DOHH2 (cell line): ENCODE measurements around the gene SLC6A3.
A peak's percentile ranks its signal among the peaks of the same experiment; 100 is the strongest.

ENCODE experiments used
- H3F3A ChIP-seq: fragments of 200-600 bp; sonication (generic), shearing (Covaris generic); 2 replicates; pipeline ENCODE4 v1.6.0; 2016; ENCODE audit warnings: antibody characterized with exemption, mild to moderate bottlenecking; ENCODE audit not compliant: control insufficient read depth, insufficient read depth
- H3K27ac ChIP-seq: fragments of 200-600 bp; sonication (generic); 2 replicates; pipeline ENCODE4 v1.5.1; 2014; ENCODE audit warnings: low read depth, mild to moderate bottlenecking, low read length, moderate library complexity
- H3K27me3 ChIP-seq: fragments of 200-600 bp; sonication (generic); 2 replicates; pipeline ENCODE4 v1.6.1; 2014; ENCODE audit warnings: mild to moderate bottlenecking, low read length, mixed read lengths; ENCODE audit not compliant: control insufficient read depth
- H3K36me3 ChIP-seq: fragments of 200-600 bp; sonication (generic); 2 replicates; pipeline ENCODE4 v1.6.1; 2014; ENCODE audit warnings: mild to moderate bottlenecking, low read length, moderate library complexity, mixed read lengths; ENCODE audit not compliant: control insufficient read depth
- H3K4me1 ChIP-seq: fragments of 200-600 bp; sonication (generic); 2 replicates; pipeline ENCODE4 v1.6.1; 2014; ENCODE audit warnings: mild to moderate bottlenecking, low read length, mixed read lengths; ENCODE audit not compliant: control insufficient read depth
- H3K4me2 ChIP-seq: fragments of 200-600 bp; sonication (generic); 2 replicates; pipeline ENCODE4 v1.6.0; 2014; ENCODE audit warnings: mild to moderate bottlenecking, low read length, moderate library complexity
- H3K4me3 ChIP-seq: fragments of 200-600 bp; sonication (generic); 2 replicates; pipeline ENCODE4 v1.5.1; 2014; ENCODE audit warnings: mild to moderate bottlenecking, low read length, mixed read lengths
- H3K79me2 ChIP-seq: fragments of 200-600 bp; sonication (generic); 2 replicates; pipeline ENCODE4 v1.6.1; 2014; ENCODE audit warnings: mild to moderate bottlenecking, low read length, mixed read lengths; ENCODE audit not compliant: control insufficient read depth
- H3K9me2 ChIP-seq: fragments of 200-600 bp; sonication (generic); replicated peaks from 2 replicates; pipeline ENCODE4 v1.6.1; 2014; ENCODE audit warnings: mild to moderate bottlenecking, low read length, mixed read lengths; ENCODE audit not compliant: control insufficient read depth
- H3K9me3 ChIP-seq: fragments of 200-600 bp; sonication (generic); 2 replicates; pipeline ENCODE4 v1.6.1; 2014; ENCODE audit warnings: antibody characterized with exemption, low read length, mixed read lengths; ENCODE audit not compliant: control insufficient read depth, insufficient read depth
- H4K20me1 ChIP-seq: fragments of 200-600 bp; sonication (generic); 2 replicates; pipeline ENCODE4 v1.6.0; 2014; ENCODE audit warnings: low read depth, mild to moderate bottlenecking, antibody characterized with exemption, low read length, moderate library complexity; ENCODE audit not compliant: control insufficient read depth, insufficient read depth
- EZH2phosphoT487 ChIP-seq: fragments of 200-600 bp; sonication (generic); IDR thresholded peaks from 2 replicates; pipeline ENCODE4 v1.6.1; 2017; ENCODE audit warnings: borderline replicate concordance, mild to moderate bottlenecking, antibody characterized with exemption, low read length, moderate library complexity, mixed read lengths
- TF ChIP-seq, protein P1 (sequence below): fragments of 200-600 bp; sonication (generic); IDR thresholded peaks from one replicate; pipeline ENCODE4 v1.5.1; 2014; ENCODE audit warnings: antibody characterized with exemption, mild to moderate bottlenecking, low read depth, low read length; ENCODE audit not compliant: poor library complexity, severe bottlenecking

The SLC6A3 gene

DNA sequence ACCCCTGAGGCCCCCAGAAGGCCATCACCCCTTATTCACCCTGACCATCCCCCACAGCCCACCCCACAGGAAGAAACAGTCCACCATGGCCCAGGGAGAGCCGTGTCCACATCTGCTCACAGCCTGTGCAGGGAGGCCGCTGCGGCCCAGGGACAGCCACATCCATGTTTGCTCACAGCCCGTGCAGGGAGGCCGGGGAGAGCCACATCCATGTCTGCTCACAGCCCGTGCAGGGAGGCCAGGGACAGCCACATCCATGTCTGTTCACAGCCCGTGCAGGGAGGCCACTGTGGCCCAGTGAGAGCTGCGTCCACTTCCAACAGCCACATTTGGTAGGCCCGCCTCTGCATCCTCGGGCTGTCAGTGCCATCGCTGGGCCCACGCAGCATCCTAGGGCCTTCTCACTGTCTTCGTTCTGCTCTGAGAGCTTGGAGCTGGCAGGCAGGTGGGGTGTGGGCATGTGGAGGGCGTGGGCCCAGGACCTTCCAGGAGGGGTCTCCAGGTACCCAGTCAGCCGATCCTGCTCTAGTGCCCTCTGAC, 40.4 kb upstream of the SLC6A3 start:
- Histone ChIP-seq H3K79me2 (peaks cover 4% of the 10 kb centered on the region), H3K27ac (peak overlapping the region; percentile 44), H3K4me1 (peaks cover 69% of the 10 kb centered on the region), H3F3A (peaks cover 4% of the 10 kb centered on the region; the same call in 1 of the 2 replicates), H3K4me2 (peak overlapping the region; percentile 62), H4K20me1 (no peaks in the 10 kb centered on the region), H3K36me3 (peaks cover 74% of the 10 kb centered on the region), H3K9me2 (no peaks in the 10 kb centered on the region), H3K4me3 (peak overlapping the region; percentile 41), H3K9me3 (no peaks in the 10 kb centered on the region), H3K27me3 (no peaks in the 10 kb centered on the region)
- TF ChIP-seq EZH2phosphoT487: no peak
- TF ChIP-seq, protein P1, sequence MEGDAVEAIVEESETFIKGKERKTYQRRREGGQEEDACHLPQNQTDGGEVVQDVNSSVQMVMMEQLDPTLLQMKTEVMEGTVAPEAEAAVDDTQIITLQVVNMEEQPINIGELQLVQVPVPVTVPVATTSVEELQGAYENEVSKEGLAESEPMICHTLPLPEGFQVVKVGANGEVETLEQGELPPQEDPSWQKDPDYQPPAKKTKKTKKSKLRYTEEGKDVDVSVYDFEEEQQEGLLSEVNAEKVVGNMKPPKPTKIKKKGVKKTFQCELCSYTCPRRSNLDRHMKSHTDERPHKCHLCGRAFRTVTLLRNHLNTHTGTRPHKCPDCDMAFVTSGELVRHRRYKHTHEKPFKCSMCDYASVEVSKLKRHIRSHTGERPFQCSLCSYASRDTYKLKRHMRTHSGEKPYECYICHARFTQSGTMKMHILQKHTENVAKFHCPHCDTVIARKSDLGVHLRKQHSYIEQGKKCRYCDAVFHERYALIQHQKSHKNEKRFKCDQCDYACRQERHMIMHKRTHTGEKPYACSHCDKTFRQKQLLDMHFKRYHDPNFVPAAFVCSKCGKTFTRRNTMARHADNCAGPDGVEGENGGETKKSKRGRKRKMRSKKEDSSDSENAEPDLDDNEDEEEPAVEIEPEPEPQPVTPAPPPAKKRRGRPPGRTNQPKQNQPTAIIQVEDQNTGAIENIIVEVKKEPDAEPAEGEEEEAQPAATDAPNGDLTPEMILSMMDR: no peak

DNA sequence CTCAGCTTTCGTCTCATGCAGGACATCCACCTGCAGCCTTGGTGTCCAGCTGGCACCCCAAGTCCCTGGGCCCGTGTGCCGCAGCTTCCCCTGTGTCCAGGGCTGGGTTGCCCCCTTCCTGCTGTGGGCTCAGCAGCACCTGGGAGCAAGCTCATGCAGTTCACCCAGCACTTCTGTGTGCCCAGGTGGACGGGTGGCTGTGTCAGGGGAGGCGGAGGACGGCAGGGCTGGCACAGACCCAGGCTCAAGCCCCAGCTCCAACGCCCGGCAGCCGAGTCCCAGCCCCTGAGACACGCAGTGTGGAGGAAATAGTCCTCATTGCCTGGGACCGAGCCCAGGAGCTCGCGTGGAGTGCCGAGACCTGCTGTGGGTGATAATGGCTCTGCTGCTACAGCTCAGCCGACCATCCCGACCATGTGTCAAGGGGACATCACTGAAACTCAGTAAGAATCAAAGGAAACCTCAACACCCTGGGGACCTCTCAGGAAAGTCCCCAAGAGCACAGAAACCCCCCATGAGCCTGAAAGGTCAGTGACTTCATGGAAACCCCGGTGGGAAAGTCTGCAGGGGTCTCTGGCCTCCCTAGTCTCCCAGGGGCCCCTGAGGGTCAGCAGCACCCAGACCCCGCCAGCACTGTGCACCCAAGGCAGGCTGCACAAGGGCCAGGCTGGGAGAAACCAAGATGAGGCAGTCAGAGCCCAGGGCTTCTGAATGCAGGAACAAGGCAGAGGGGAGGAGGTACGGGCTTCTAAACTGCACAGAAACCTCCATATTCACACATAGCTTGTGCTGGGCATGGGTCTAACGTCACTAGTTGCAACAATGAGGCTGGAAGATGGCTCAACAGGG, 39.7 kb upstream of the SLC6A3 start:
- peaks cover 4% of the 10 kb centered on the region for H3K79me2 ChIP-seq
- peaks cover 67% of the 10 kb centered on the region for H3K36me3 ChIP-seq
- peak overlapping the region; percentile 62 for H3K4me2 ChIP-seq
- H4K20me1 ChIP-seq: no peaks in the 10 kb centered on the region
- no peaks in the 10 kb centered on the region for H3K9me2 ChIP-seq
- peaks cover 75% of the 10 kb centered on the region for H3K4me1 ChIP-seq
- H3K27ac ChIP-seq: peak overlapping the region; percentile 44
- no peaks in the 10 kb centered on the region for H3K9me3 ChIP-seq
- no peak for TF ChIP-seq EZH2phosphoT487
- TF ChIP-seq, protein P1: no peak
- H3F3A ChIP-seq: peaks cover 4% of the 10 kb centered on the region; the same call in 1 of the 2 replicates
- peak overlapping the region; percentile 41 for H3K4me3 ChIP-seq
- H3K27me3 ChIP-seq: no peaks in the 10 kb centered on the region

DNA sequence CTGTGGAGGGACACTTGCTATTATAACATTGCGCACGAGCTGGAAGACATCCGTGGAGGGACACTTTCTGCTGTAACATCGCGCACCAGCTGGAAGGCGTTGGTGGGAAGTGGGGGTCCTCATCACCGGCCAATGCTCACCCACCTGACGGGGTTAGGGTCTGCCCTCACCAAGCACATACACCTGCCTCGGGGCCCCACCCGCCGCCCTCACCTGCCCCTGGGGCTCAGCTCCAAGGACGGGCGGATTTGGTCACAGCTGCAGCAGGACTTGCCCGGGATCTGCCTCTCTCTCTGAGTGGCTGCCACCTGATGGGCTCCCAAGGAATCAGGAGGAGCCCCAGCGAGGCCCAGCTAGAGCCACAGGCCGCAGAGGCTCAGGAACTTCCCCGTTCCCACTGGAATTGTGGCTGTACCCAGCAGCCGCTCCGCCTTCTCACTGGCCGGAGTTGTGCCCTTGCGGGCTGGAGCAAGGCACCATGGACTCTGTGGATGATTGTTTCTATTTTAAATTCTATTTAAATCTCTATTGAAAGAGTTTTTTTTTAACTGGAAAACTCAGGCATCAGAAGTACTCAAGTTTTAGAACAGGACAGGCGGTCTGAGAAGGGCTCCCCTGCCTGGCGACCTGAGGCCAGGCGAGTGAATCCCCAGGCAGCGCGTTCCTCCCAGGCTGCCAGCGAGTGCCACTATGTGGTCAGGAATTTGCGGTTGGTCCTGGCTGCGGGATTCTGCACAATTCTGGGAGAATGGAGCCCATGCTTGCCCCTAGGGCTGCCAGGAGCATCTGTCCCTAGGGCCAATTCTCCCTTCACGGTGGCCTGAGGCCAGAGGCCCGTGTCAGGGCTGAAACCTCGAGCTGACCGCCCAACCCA, 38.9 kb upstream of the SLC6A3 start:
- H3K9me3 ChIP-seq: no peaks in the 10 kb centered on the region
- peak overlapping the region; percentile 62; the same call in 1 of the 2 replicates for H3K4me2 ChIP-seq
- peaks cover 4% of the 10 kb centered on the region; the same call in 1 of the 2 replicates for H3F3A ChIP-seq
- H3K4me1 ChIP-seq: peaks cover 74% of the 10 kb centered on the region
- H3K27me3 ChIP-seq: no peaks in the 10 kb centered on the region
- peaks cover 4% of the 10 kb centered on the region for H3K79me2 ChIP-seq
- H3K4me3 ChIP-seq: no peak overlapping the region
- no peak for TF ChIP-seq EZH2phosphoT487
- TF ChIP-seq, protein P1: no peak
- H3K36me3 ChIP-seq: peaks cover 63% of the 10 kb centered on the region
- H3K9me2 ChIP-seq: no peaks in the 10 kb centered on the region
- H4K20me1 ChIP-seq: no peaks in the 10 kb centered on the region
- H3K27ac ChIP-seq: peak overlapping the region; percentile 44
